ENCODE results near the gene FNTB. TPM values are rescaled to one million over a fixed set of nuclear protein-coding genes. Genes with fewer than 3 reads are reported as not detected.
A peak's percentile ranks its signal among the peaks of the same experiment; 100 is the strongest.

Gene FNTB
- total RNA-seq, 1 experiment from 2014 or later: 28.1 TPM

- H4K20me1 ChIP-seq (ENCODE audit: low read length): no peaks in the 10 kb centered on the region
- 0 out of 2 replicates have a peak overlapping the region, but pooled peaks have one; percentile 2 for H2AFZ ChIP-seq (ENCODE audit: low read length)
- no peaks in the 10 kb centered on the region for H3K9me3 ChIP-seq (ENCODE audit: low read length)
- DNase-seq (peak; percentile 33), ATAC-seq (no peak)
- no peak overlapping the region for H3K9ac ChIP-seq (ENCODE audit: low read length)
- no peaks in the 10 kb centered on the region for H3K9me2 ChIP-seq (replicated peaks; ENCODE audit: low read length)
- H3K4me3 ChIP-seq (ENCODE audit: low read length): no peak overlapping the region
- H3F3A ChIP-seq (ENCODE audit: low read length, unreplicated experiment): peaks cover 8% of the 10 kb centered on the region
- intact Hi-C loops (cut with micrococcal nuclease): no loop called here
- peak overlapping the region; percentile 44 for H3K4me2 ChIP-seq (ENCODE audit: low read length)
- BruUV-seq (replicated peaks): no TSS peak
- CTCF ChIA-PET: no interaction called here
- no peak for TF ChIP-seq EZH2phosphoT487 (IDR thresholded peaks at IDR 0.05; ENCODE audit: borderline replicate concordance, low read length)
- TF ChIP-seq EZH2 (IDR thresholded peaks at IDR 0.05; ENCODE audit: low read length, unreplicated experiment): no peak
- no peak for TF ChIP-seq CTCF (conservative IDR thresholded peaks at IDR 0.05; ENCODE audit: low read depth, low read length)
- POLR2A ChIA-PET (ENCODE audit: unreplicated experiment): interaction anchor here (0.6 kb wide), 1 partner anchor 16 kb away, joined by 3 read pairs; the partner anchor contains the start of gene FNTB
- peak overlapping the region; percentile 2 for H3K27ac ChIP-seq (ENCODE audit: low read length)
- H3K27me3 ChIP-seq (ENCODE audit: low read length): no peaks in the 10 kb centered on the region
- peaks cover 32% of the 10 kb centered on the region for H3K4me1 ChIP-seq (ENCODE audit: insufficient read depth, low read length)
- peaks cover 45% of the 10 kb centered on the region for H3K79me2 ChIP-seq (ENCODE audit: low read length)
- H3K36me3 ChIP-seq (ENCODE audit: low read depth, low read length): no peaks in the 10 kb centered on the region; the same call in 1 of the 2 replicates
Observed at GRCh38 chr14:65002586-65003210, 16.0 kb downstream of the FNTB start.

GRCh38 chr14:65003394-65003793 is 16.7 kb downstream of the FNTB start:
- Histone ChIP-seq H3F3A (ENCODE audit: low read length, unreplicated experiment) (peaks cover under 1% of the 10 kb centered on the region), H4K20me1 (ENCODE audit: low read length) (no peaks in the 10 kb centered on the region), H3K4me1 (ENCODE audit: insufficient read depth, low read length) (peaks cover 25% of the 10 kb centered on the region), H2AFZ (ENCODE audit: low read length) (no peak overlapping the region), H3K4me2 (ENCODE audit: low read length) (no peak overlapping the region), H3K79me2 (ENCODE audit: low read length) (peaks cover 40% of the 10 kb centered on the region), H3K9me2 (replicated peaks; ENCODE audit: low read length) (no peaks in the 10 kb centered on the region), H3K27ac (ENCODE audit: low read length) (peak overlapping the region; percentile 2; the same call in 1 of the 2 replicates), H3K27me3 (ENCODE audit: low read length) (no peaks in the 10 kb centered on the region), H3K9me3 (ENCODE audit: low read length) (no peaks in the 10 kb centered on the region), H3K9ac (ENCODE audit: low read length) (no peak overlapping the region), H3K36me3 (ENCODE audit: low read depth, low read length) (no peaks in the 10 kb centered on the region; the same call in 1 of the 2 replicates), H3K4me3 (ENCODE audit: low read length) (no peak overlapping the region)
- CTCF ChIA-PET: no interaction called here
- ATAC-seq: no peak
- no peak for DNase-seq
- POLR2A ChIA-PET (ENCODE audit: unreplicated experiment): no interaction called here
- intact Hi-C loops (cut with micrococcal nuclease): no loop called here
- no TSS peak for BruUV-seq (replicated peaks)
- TF ChIP-seq CTCF (conservative IDR thresholded peaks at IDR 0.05; ENCODE audit: low read depth, low read length) (no peak), EZH2 (IDR thresholded peaks at IDR 0.05; ENCODE audit: low read length, unreplicated experiment) (no peak), EZH2phosphoT487 (IDR thresholded peaks at IDR 0.05; ENCODE audit: borderline replicate concordance, low read length) (no peak)

- Histone ChIP-seq H3K4me2 (ENCODE audit: low read length) (no peak overlapping the region), H3K36me3 (ENCODE audit: low read depth, low read length) (no peaks in the 10 kb centered on the region; the same call in 1 of the 2 replicates), H2AFZ (ENCODE audit: low read length) (no peak overlapping the region), H3K4me1 (ENCODE audit: insufficient read depth, low read length) (peaks cover 9% of the 10 kb centered on the region), H4K20me1 (ENCODE audit: low read length) (no peaks in the 10 kb centered on the region), H3K79me2 (ENCODE audit: low read length) (peaks cover 18% of the 10 kb centered on the region), H3K9ac (ENCODE audit: low read length) (no peak overlapping the region), H3K9me2 (replicated peaks; ENCODE audit: low read length) (no peaks in the 10 kb centered on the region), H3K27ac (ENCODE audit: low read length) (no peak overlapping the region), H3K9me3 (ENCODE audit: low read length) (no peaks in the 10 kb centered on the region), H3K4me3 (ENCODE audit: low read length) (no peak overlapping the region), H3F3A (ENCODE audit: low read length, unreplicated experiment) (no peaks in the 10 kb centered on the region), H3K27me3 (ENCODE audit: low read length) (no peaks in the 10 kb centered on the region)
- intact Hi-C loops (cut with micrococcal nuclease): no loop called here
- TF ChIP-seq EZH2 (IDR thresholded peaks at IDR 0.05; ENCODE audit: low read length, unreplicated experiment): no peak
- TF ChIP-seq EZH2phosphoT487 (IDR thresholded peaks at IDR 0.05; ENCODE audit: borderline replicate concordance, low read length): no peak
- no peak for TF ChIP-seq CTCF (conservative IDR thresholded peaks at IDR 0.05; ENCODE audit: low read depth, low read length)
- ChIA-PET CTCF (interaction anchor here (1.7 kb wide), 1 partner anchor 13 kb away, joined by 8 read pairs; no protein-coding TSS in a partner anchor), POLR2A (ENCODE audit: unreplicated experiment) (no interaction called here)
- no peak for DNase-seq
- no peak for ATAC-seq
- BruUV-seq (replicated peaks): no TSS peak
Observed at GRCh38 chr14:65006261-65006721, 19.6 kb downstream of the FNTB start.

Measured in PC-3 (cell line).